22Rv1 (cell line): ENCODE measurements around the gene SH3BP2.

ENCODE experiments used
- H3K27ac ChIP-seq: fragments of 450-650 bp; 2 replicates; pipeline ENCODE4 v1.5.1; 2017
- ZFX ChIP-seq: fragments of 450-650 bp; IDR thresholded peaks from 2 replicates; pipeline ENCODE4 v1.6.1; 2017; ENCODE audit warnings: antibody characterized with exemption, borderline replicate concordance
- TF ChIP-seq, protein P1 (sequence below): fragments of 450-650 bp; IDR thresholded peaks from 2 replicates; pipeline ENCODE4 v1.5.1; 2017; ENCODE audit warnings: mild to moderate bottlenecking

The SH3BP2 gene

DNA sequence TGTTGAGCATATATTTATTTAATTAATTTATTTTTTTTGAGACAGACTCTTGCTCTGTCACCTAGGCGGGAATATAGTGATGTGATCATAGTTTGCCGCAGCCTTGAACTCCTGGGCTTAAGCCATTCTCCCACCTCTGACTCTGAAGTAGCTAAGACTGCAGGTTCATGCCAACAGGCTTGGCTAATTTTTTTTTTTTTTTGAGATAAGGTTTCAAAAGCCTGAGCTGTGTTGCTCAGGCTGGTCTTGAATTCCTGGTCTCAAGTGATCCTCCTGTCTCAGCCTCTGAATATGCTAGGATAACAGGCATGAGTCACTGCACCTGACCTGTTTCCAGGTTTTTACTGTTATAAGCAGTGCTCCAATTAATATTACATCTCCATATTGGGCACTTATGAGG lies 55.6 kb downstream of the SH3BP2 start:
- TF ChIP-seq, protein P1, sequence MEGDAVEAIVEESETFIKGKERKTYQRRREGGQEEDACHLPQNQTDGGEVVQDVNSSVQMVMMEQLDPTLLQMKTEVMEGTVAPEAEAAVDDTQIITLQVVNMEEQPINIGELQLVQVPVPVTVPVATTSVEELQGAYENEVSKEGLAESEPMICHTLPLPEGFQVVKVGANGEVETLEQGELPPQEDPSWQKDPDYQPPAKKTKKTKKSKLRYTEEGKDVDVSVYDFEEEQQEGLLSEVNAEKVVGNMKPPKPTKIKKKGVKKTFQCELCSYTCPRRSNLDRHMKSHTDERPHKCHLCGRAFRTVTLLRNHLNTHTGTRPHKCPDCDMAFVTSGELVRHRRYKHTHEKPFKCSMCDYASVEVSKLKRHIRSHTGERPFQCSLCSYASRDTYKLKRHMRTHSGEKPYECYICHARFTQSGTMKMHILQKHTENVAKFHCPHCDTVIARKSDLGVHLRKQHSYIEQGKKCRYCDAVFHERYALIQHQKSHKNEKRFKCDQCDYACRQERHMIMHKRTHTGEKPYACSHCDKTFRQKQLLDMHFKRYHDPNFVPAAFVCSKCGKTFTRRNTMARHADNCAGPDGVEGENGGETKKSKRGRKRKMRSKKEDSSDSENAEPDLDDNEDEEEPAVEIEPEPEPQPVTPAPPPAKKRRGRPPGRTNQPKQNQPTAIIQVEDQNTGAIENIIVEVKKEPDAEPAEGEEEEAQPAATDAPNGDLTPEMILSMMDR: no peak
- TF ChIP-seq ZFX: no peak
- no peak overlapping the region for H3K27ac ChIP-seq

DNA sequence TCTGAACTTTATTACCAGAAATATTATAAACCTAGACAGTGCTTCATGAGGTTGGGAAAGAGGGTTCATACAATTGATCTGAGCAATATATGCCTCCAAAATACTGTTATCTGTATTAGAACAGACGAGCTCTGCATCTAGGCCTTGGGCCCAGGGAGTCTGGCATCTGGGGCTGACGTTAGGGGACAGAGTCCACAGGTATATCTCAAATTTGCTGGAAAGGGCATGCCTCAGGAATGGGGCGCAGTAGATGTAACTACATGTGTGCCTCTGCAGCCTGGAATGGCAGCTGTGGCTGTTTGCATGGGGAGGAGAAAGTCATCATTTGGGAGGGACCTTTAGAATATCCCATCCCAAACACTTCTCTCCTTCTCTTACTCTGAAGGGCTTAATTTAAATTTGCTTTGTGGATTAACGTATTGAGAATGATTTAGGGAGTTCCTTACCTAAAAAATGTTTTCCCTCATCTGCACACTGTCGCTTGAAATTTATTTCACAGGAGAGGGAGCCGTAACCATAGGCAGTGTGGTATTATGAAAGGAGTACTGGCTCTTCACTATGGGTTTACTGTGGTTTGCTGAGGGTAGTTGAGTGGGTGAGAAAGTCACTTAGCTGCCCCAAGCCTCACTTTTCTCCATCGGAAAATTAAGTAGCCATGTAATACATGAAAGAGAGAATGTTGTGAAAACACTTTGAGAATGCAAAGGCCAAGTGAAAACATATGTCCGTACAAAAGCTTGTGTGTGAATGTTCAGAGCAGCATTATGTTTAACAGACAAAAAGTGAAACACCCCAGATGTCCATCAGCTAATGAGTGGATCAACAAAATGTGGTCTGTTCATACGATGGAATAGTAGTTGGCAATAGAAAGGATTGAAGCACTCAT lies 56.6 kb downstream of the SH3BP2 start:
- no peak for TF ChIP-seq ZFX
- H3K27ac ChIP-seq: no peak overlapping the region

DNA sequence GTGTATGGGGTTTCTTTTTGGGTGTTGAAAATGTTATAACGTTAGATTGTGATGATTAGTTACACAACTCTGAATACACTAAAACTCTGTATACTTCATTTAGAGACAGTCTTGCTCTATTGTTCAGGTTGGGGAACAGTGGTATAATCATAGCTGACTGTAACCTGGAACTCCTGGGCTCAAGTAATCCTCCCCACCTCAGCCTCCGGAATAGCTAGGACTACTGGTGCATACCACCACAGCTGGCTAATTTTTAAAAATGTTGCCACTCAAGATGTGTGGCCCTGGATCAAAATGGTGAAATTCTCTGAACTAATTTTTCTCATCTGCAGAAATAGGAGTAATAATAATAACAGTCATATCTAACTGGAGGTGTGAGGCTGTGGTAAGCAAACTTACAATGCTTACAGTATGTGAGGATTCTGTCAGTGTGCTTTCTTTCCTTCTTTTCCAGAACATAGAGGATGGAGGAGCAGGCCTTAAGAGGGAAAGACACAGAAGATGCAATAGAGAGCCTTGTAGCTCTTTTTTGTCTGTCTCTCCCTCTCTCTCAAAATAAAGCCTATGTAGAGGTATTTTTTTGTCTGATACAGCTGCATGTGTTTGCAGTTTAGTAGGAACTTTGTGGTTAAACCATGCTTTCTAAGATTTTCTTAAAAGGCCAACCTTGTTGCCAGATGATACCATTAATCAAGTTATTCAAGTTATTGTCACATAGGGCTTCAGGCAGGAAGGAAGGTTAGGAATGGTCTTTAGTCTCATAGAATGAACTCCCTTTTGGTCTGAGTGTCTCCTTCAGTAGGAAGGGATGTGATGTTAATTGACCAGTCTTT lies 58.3 kb downstream of the SH3BP2 start:
- H3K27ac ChIP-seq: no peak overlapping the region
- no peak for TF ChIP-seq ZFX

DNA sequence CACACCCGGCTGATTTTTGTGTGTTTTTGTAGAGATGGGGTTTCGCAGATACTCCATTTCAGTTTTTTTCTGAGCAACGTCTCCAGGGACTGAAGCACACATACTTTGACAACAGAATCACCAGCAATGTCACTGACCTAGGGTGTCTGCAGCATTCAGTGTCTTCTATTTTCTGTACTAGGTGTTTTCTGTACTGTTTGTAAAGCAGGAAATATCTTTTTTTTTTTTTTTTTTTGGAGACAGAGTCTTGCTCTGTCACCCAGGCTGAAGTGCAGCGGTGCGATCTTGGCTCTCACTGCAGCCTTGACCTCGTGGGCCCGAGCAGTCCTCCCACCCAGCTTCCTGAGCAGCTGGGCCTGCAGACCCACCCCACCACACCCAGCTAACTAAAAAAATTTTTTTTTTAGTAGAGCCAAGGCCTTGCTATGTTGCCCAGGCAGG lies 59.6 kb downstream of the SH3BP2 start:
- TF ChIP-seq, protein P1: no peak
- TF ChIP-seq ZFX: no peak
- H3K27ac ChIP-seq: no peak overlapping the region

DNA sequence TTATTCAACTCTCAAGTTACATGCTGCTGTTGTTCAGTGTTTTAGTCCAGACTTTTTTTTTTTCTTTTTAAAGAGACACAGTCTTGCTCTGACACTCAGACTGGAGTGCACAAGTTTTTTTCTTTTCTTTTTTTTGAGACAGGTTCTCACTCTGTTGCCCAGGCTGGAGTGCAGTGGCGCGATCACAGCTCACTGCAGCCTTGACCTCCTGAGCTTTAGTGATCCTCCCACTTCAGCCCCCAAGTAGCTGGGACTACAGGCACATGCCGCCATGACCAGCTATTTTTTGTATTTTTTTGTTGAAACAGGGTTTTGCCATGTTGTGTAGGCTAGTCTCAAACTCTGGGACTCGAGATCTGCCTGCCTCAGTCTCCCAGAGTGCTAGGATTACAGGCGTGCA lies 62.7 kb downstream of the SH3BP2 start:
- TF ChIP-seq, protein P1: no peak
- TF ChIP-seq ZFX: no peak
- no peak overlapping the region for H3K27ac ChIP-seq

DNA sequence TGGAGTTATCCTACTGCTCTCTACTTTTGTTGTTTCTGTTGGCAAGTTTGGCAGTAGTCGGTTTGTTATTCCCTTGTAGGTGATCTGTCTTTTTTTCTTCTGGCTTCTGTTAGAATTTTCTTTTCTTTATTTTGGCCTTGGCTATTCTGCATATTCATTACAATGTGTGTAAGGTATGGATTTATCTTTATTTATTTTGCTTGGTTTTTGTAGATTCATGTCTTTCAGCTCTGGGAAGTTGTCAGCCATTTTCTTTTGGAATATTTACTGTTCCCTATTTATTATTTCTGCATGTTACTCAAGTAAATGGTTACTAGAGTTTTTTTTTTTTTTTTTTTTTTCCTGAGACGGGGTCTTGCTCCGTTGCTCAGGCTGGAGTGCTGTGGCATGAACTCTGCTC lies 63.4 kb downstream of the SH3BP2 start:
- no peak for TF ChIP-seq ZFX
- TF ChIP-seq, protein P1: no peak
- H3K27ac ChIP-seq: no peak overlapping the region

DNA sequence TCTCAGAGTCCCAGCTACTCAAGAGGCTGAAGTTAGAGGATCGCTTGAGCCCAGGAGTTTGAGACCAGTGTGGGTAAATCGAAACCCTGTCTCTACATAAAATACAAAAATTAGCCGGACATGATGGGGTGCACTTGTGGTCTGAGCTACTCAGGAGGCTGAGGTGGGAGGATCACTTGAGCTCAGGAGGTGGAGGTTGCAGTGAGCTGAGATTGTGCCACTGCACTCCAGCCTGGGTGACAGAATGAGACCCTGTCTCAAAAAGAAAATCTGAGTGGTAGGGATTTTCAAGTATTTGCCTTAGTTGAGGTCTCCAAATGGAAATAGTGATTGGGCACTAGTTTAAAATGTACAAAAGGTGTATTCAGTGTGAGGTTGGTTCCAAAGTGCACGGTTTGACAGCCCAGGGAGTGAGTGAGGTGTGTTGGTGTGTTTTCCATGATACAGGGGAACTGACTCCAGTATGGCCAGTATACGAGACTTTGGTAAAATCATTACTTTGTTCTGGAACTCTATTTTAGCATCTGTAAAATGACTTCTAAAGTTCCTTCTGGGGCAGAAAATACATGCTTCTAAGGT lies 64.6 kb downstream of the SH3BP2 start:
- TF ChIP-seq, protein P1: no peak
- TF ChIP-seq ZFX: no peak

More for the DNA sequence above, 64.6 kb downstream of the SH3BP2 start:
- H3K27ac ChIP-seq: no peak overlapping the region
